HCT116 (cell line): Measurements from ENCODE around the gene DPYSL5. TPM values are rescaled to one million over a fixed set of nuclear protein-coding genes. Genes with fewer than 3 reads are reported as not detected.

Source experiments
- ATAC-seq: fragments of 200-7000 bp; cut with Tn5 transposase; 2 replicates; pipeline ENCODE4 v1.9.1; 2020; ENCODE audit warnings: mild to moderate bottlenecking, moderate library complexity
- BruUV-seq: library from RNA; stranded (reverse); fragments of 400-500 nt; replicated peaks from 2 replicates; lab custom pipeline; 2021; lab: Mats Ljungman, UMichigan
- CTCF ChIA-PET: fragments of 300-600 bp; sonication (Branson Sonifier 250); formaldehyde crosslinking; loops from one replicate; lab custom pipeline; 2021; ENCODE audit warnings: antibody characterized with exemption; lab: Charles Lee
- POLR2A ChIA-PET: fragments of 300-600, 350-600 bp; sonication (Branson Sonifier 250); formaldehyde crosslinking; loops from one replicate; lab custom pipeline; 2021; ENCODE audit warnings: antibody characterized with exemption; lab: Charles Lee
- RAD21 ChIA-PET, 2 experiments: fragments of 300-600 bp; sonication (Branson Sonifier 250); formaldehyde crosslinking; loops; one replicate each; lab custom pipeline; 2023; ENCODE audit warnings: low total read pairs in 2 of 2; ENCODE audit not compliant: uncharacterized antibody in 2 of 2, unreplicated experiment in 2 of 2, low non-redundant PET in 1 of 2; lab: Charles Lee
- DNase-seq: peaks from one replicate; pipeline ENCODE4 v3.0.0-alpha.2; 2010; ENCODE audit warnings: low read depth, low spot score
- H2AFZ ChIP-seq: fragments of 200-600 bp; shearing (Covaris generic), sonication (generic); 2 replicates; pipeline ENCODE4 v1.6.1; 2017; ENCODE audit warnings: low read depth, mixed run types, mixed read lengths, antibody characterized with exemption, low read length; ENCODE audit not compliant: poor library complexity, severe bottlenecking
- H3K27ac ChIP-seq: 2 replicates; pipeline ENCODE4 v1.5.1; 2012; ENCODE audit warnings: low read depth, low read length
- H3K27me3 ChIP-seq: fragments of 200-600 bp; sonication (generic); 2 replicates; pipeline ENCODE4 v1.6.1; 2016; ENCODE audit warnings: mixed run types, low read length, mixed read lengths; ENCODE audit not compliant: insufficient read depth
- H3K36me3 ChIP-seq, 2 experiments: fragments of 200-500 bp in 1 of 2; fragments of 200-600 bp in 1 of 2; sonication (Bioruptor generic) in 1 of 2; sonication (generic) in 1 of 2; 2 replicates each; pipeline versions ENCODE4 v1.5.1 to v1.6.1; 2014 to 2016; ENCODE audit warnings: low read length in 2 of 2, inconsistent platforms in 1 of 2, mixed read lengths in 1 of 2, mixed run types in 1 of 2; ENCODE audit not compliant: insufficient read depth in 2 of 2, control insufficient read depth in 1 of 2
- H3K4me1 ChIP-seq, 2 experiments: fragments of 200-600 bp in 1 of 2; sonication (generic) in 1 of 2; 2 replicates each; pipeline versions ENCODE4 v1.5.1 to v1.6.1; 2012 to 2017; ENCODE audit warnings: low read length in 2 of 2, inconsistent platforms in 1 of 2, mild to moderate bottlenecking in 1 of 2, mixed read lengths in 1 of 2, mixed run types in 1 of 2, moderate library complexity in 1 of 2; ENCODE audit not compliant: insufficient read depth in 2 of 2, control insufficient read depth in 1 of 2
- H3K4me2 ChIP-seq: fragments of 200-600 bp; sonication (generic); 2 replicates; pipeline ENCODE4 v1.6.1; 2017; ENCODE audit warnings: mixed run types, low read length, mixed read lengths
- H3K4me3 ChIP-seq, 2 experiments: fragments of 200-600 bp in 1 of 2; sonication (generic) in 1 of 2; replicated peaks in 1 of 2; 2 replicates each; pipeline ENCODE4 v1.5.1; 2011 to 2016; ENCODE audit warnings: low read length in 2 of 2, control low read depth in 1 of 2, low read depth in 1 of 2, mild to moderate bottlenecking in 1 of 2, mixed read lengths in 1 of 2, mixed run types in 1 of 2
- H3K79me2 ChIP-seq: fragments of 200-600 bp; sonication (generic); 2 replicates; pipeline ENCODE4 v1.6.1; 2017; ENCODE audit warnings: mild to moderate bottlenecking, mixed run types, low read length, moderate library complexity, mixed read lengths; ENCODE audit not compliant: insufficient read depth
- H3K9ac ChIP-seq: fragments of 200-600 bp; sonication (generic); 2 replicates; pipeline ENCODE4 v1.6.1; 2016; ENCODE audit warnings: low read length, mixed read lengths
- H3K9me2 ChIP-seq: fragments of 200-600 bp; sonication (generic), shearing (Covaris generic); 2 replicates; pipeline ENCODE4 v1.6.1; 2017; ENCODE audit warnings: mixed run types, mild to moderate bottlenecking, moderate library complexity; ENCODE audit not compliant: insufficient read depth
- H3K9me3 ChIP-seq, 2 experiments: fragments of 200-500 bp in 1 of 2; fragments of 200-600 bp in 1 of 2; sonication (Bioruptor generic) in 1 of 2; sonication (generic) in 1 of 2; 2 replicates each; pipeline ENCODE4 v1.6.1; 2014 to 2017; ENCODE audit warnings: low read length in 2 of 2, mixed read lengths in 2 of 2, inconsistent platforms in 1 of 2, low read depth in 1 of 2, mild to moderate bottlenecking in 1 of 2, mixed run types in 1 of 2, moderate library complexity in 1 of 2; ENCODE audit not compliant: control insufficient read depth in 1 of 2, insufficient read depth in 1 of 2
- H4K20me1 ChIP-seq: fragments of 200-600 bp; sonication (generic), shearing (Covaris generic); 2 replicates; pipeline ENCODE4 v1.6.1; 2017; ENCODE audit warnings: mixed run types, mild to moderate bottlenecking, moderate library complexity; ENCODE audit not compliant: insufficient read depth
- ATF3 ChIP-seq: IDR thresholded peaks from 2 replicates; pipeline ENCODE4 v1.6.1; 2012
- CBX3 ChIP-seq: IDR thresholded peaks from 2 replicates; pipeline ENCODE4 v1.6.1; 2012; ENCODE audit warnings: low read depth
- CEBPB ChIP-seq: IDR thresholded peaks from 2 replicates; pipeline ENCODE4 v1.6.1; 2012; ENCODE audit warnings: low read depth
- CTCF ChIP-seq, 3 experiments: fragments of 200-600 bp in 1 of 3; sonication (generic) in 1 of 3; IDR thresholded peaks in 2 of 3; conservative IDR thresholded peaks in 1 of 3; 2 replicates each; pipeline ENCODE4 v1.5.1; 2012 to 2017; ENCODE audit warnings: low read depth in 2 of 3, low read length in 2 of 3, antibody characterized with exemption in 1 of 3, borderline replicate concordance in 1 of 3, control low read depth in 1 of 3, mild to moderate bottlenecking in 1 of 3, mixed read lengths in 1 of 3, mixed run types in 1 of 3, moderate library complexity in 1 of 3; ENCODE audit not compliant: insufficient read depth in 1 of 3
- EGR1 ChIP-seq: IDR thresholded peaks from 2 replicates; pipeline ENCODE4 v1.6.1; 2012; ENCODE audit warnings: low read depth
- ELF1 ChIP-seq: IDR thresholded peaks from 2 replicates; pipeline ENCODE4 v1.6.1; 2012; ENCODE audit warnings: low read depth, borderline replicate concordance
- EZH2 ChIP-seq: fragments of 200-600 bp; sonication (generic); IDR thresholded peaks from 2 replicates; pipeline ENCODE4 v1.6.1; 2017; ENCODE audit warnings: antibody characterized with exemption, mixed run types
- EZH2phosphoT487 ChIP-seq: fragments of 200-600 bp; IDR thresholded peaks from 2 replicates; pipeline ENCODE4 v1.6.1; 2018; ENCODE audit warnings: antibody characterized with exemption, borderline replicate concordance
- FOSL1 ChIP-seq: IDR thresholded peaks from 2 replicates; pipeline ENCODE4 v1.6.1; 2012; ENCODE audit warnings: low read depth
- JUND ChIP-seq: IDR thresholded peaks from 2 replicates; pipeline ENCODE4 v1.6.1; 2012
- MAX ChIP-seq: IDR thresholded peaks from 2 replicates; pipeline ENCODE4 v1.6.1; 2012
- POLR2A ChIP-seq: IDR thresholded peaks from 2 replicates; pipeline ENCODE4 v1.7.0; 2011; ENCODE audit warnings: borderline replicate concordance; ENCODE audit not compliant: insufficient read depth, insufficient read length; ENCODE audit errors: extremely low read depth
- RAD21 ChIP-seq: IDR thresholded peaks from 2 replicates; pipeline ENCODE4 v1.6.1; 2012; ENCODE audit warnings: low read depth, mild to moderate bottlenecking
- SIN3A ChIP-seq: IDR thresholded peaks from 2 replicates; pipeline ENCODE4 v1.6.1; 2012; ENCODE audit warnings: low read depth
- SP1 ChIP-seq: IDR thresholded peaks from 2 replicates; pipeline ENCODE4 v1.6.1; 2012; ENCODE audit warnings: low read depth
- ZFX ChIP-seq: fragments of 450-650 bp; IDR thresholded peaks from 2 replicates; pipeline ENCODE4 v1.6.1; 2017
- intact Hi-C: fragments of 100-400 bp; cut with micrococcal nuclease; formaldehyde crosslinking; loops from 2 replicates; pipeline ENCODE4 v1.10.0; 2022
- total RNA-seq: library from RNA; stranded (reverse); gene quantifications from one replicate; pipeline ENCODE4 v1.2.1, GENCODE V29; 2021; ENCODE audit not compliant: unreplicated experiment

DPYSL5 gene
- total RNA-seq, 1 experiment from 2014 or later, result 8.4 TPM

- Histone ChIP-seq H3K79me2 (no peaks in the 10 kb centered on the region), H4K20me1 (no peaks in the 10 kb centered on the region), H3K9ac (no peak overlapping the region), H3K36me3 (no peaks in the 10 kb centered on the region), H3K4me3 (no peak overlapping the region), H2AFZ (no peak overlapping the region), H3K9me2 (no peaks in the 10 kb centered on the region), H3K27me3 (no peaks in the 10 kb centered on the region), H3K4me2 (no peak overlapping the region), H3K27ac (no peak overlapping the region), H3K9me3 (no peaks in the 10 kb centered on the region), H3K4me1 (peaks cover 0 to under 1% of the 10 kb centered on the region in 2 experiments; a peak in 1 of 4 replicates)
- no peak for DNase-seq
- ATAC-seq, result no peak
- BruUV-seq, result no TSS peak
- ChIA-PET POLR2A (no interaction called here), RAD21 (interaction anchor here in 1 of 2 experiments (0.5 kb wide), 1 partner anchor 457 kb away, joined by 3 read pairs; no protein-coding TSS in a partner anchor), CTCF (no interaction called here)
- TF ChIP-seq RAD21 (no peak), MAX (no peak), JUND (no peak), EGR1 (no peak), ELF1 (no peak), SP1 (no peak), ZFX (no peak), SIN3A (no peak), EZH2phosphoT487 (no peak), ATF3 (no peak), EZH2 (no peak), CBX3 (no peak), CTCF (IDR thresholded peaks at IDR 0.05 in 2 of 3, conservative IDR thresholded peaks at IDR 0.05 in 1 of 3; ENCODE audit: borderline replicate concordance in 1 of 3, insufficient read depth in 1 of 3, low read depth in 2 of 3, low read length in 2 of 3) (no peak), POLR2A (no peak), CEBPB (no peak), FOSL1 (no peak)
- intact Hi-C loops, result no loop called here
Measured at GRCh38 chr2:26811261-26811660, 36.7 kb upstream of the DPYSL5 start.
